HuH-7 (cell line): Measurements from ENCODE around the gene PRDM4.
A peak's percentile ranks its signal among the peaks of the same experiment; 100 is the strongest.

Experiments used
- DNase-seq: peaks from one replicate; pipeline ENCODE4 v3.0.0; 2011; ENCODE audit warnings: low spot score

The PRDM4 gene

GRCh38 chr12:107685360-107686248 is 75.3 kb downstream of the PRDM4 start, which contains the start of gene PWP1:
Gene PWP1 (plus strand): TSS chr12:107685799. CDS start chr12:107685900, 101 bp downstream.
- DNase-seq = peak; percentile 94

DNA sequence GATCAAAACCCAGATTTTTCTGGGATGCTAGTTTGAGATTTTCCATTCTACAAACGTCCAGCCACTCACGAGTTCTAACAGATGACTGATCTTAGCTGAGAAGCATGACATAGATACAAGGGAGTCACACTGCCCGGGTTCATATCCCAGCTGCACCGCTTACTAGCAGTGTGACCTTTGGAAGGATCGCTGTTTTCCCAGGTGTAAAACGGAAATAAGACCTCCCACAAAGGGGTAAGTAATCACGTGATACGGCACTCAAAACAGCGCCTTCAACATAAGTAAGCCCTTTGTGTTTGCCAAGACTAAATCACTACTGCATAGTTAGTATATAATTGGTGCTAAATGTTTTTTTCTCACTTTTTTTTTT is 76.0 kb downstream of the PRDM4 start:
- DNase-seq = peak; percentile 84

GRCh38 chr12:107684029-107684795 is 76.7 kb downstream of the PRDM4 start:
- DNase-seq = no peak
